ENCODE data around the gene TUNAR.

The TUNAR gene

DNA sequence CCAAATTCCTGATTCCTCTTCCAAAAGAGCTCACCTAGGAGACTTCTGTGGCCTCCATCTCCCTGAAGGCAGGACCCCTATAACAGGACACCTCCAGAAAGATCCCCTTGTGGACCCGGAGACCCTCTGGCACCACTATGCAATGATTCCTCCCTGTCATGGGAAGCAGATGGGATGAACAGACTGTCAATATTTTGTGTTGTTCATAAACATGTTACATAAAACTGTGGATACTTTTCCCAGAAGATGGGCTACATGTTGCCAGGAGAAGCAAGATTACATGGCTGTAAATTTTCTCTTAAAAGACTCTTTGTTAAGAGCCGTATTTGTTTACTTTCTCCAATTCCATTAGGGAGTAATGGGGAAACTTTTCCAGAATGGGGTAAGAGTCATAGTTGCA lies 52.1 kb downstream of the TUNAR start:
- no peaks in the 10 kb centered on the region for H3K4me1 ChIP-seq (ENCODE audit: insufficient read depth, low read length)
- H3K27me3 ChIP-seq (ENCODE audit: insufficient read depth, low read length, poor library complexity), result no peaks in the 10 kb centered on the region
- no peak overlapping the region for H3K4me3 ChIP-seq (ENCODE audit: low read depth in 1 of 2, low read length in 2 of 2)
- TF ChIP-seq EZH2 (IDR thresholded peaks at IDR 0.05; ENCODE audit: borderline replicate concordance, low read depth, low read length, severe bottlenecking), result no peak
- TF ChIP-seq, protein P1, sequence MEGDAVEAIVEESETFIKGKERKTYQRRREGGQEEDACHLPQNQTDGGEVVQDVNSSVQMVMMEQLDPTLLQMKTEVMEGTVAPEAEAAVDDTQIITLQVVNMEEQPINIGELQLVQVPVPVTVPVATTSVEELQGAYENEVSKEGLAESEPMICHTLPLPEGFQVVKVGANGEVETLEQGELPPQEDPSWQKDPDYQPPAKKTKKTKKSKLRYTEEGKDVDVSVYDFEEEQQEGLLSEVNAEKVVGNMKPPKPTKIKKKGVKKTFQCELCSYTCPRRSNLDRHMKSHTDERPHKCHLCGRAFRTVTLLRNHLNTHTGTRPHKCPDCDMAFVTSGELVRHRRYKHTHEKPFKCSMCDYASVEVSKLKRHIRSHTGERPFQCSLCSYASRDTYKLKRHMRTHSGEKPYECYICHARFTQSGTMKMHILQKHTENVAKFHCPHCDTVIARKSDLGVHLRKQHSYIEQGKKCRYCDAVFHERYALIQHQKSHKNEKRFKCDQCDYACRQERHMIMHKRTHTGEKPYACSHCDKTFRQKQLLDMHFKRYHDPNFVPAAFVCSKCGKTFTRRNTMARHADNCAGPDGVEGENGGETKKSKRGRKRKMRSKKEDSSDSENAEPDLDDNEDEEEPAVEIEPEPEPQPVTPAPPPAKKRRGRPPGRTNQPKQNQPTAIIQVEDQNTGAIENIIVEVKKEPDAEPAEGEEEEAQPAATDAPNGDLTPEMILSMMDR (IDR thresholded peaks at IDR 0.05; ENCODE audit: borderline replicate concordance, extremely low read depth, low read length, poor library complexity, severe bottlenecking), result no peak
- H3K79me2 ChIP-seq (ENCODE audit: insufficient read depth, low read length), result no peaks in the 10 kb centered on the region
- no peak overlapping the region for H3K9ac ChIP-seq (ENCODE audit: low read depth, low read length)
- H3K4me2 ChIP-seq (ENCODE audit: insufficient read depth, low read length), result no peak overlapping the region
- no peaks in the 10 kb centered on the region for H3K36me3 ChIP-seq (ENCODE audit: insufficient read depth, low read length)
- H3K9me3 ChIP-seq (ENCODE audit: insufficient read depth, low read length, severe bottlenecking), result no peaks in the 10 kb centered on the region
- H4K20me1 ChIP-seq (ENCODE audit: insufficient read depth, low read length), result no peaks in the 10 kb centered on the region
- DNase-seq (no peak), ATAC-seq (ENCODE audit: insufficient read depth, low read depth) (no peak)
- no peak overlapping the region for H3K27ac ChIP-seq (ENCODE audit: low read length)
- H2AFZ ChIP-seq (ENCODE audit: low read depth, low read length), result no peak overlapping the region

DNA sequence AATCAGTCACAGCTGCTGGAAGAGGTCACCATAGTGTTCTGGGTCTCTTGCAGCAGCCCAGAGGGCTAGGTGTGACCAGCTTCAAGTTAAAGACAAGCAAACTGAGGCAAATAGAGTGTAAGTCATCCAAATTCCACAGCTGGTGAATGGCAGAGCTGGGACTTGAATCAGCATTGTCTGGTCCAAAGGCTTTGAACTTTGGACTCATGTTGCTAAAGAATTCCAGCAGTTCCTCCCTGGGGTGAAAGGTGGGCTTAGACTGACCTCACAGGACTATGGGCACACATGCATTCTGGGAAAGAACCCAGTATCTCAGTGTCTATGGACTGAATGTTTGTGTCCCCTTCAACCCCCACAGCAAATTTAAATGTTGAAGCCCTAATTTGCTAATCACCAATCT lies 54.8 kb downstream of the TUNAR start:
- Histone ChIP-seq H3K4me2 (ENCODE audit: insufficient read depth, low read length) (no peak overlapping the region), H2AFZ (ENCODE audit: low read depth, low read length) (no peak overlapping the region), H3K36me3 (ENCODE audit: insufficient read depth, low read length) (no peaks in the 10 kb centered on the region), H3K9ac (ENCODE audit: low read depth, low read length) (no peak overlapping the region), H3K4me3 (ENCODE audit: low read depth in 1 of 2, low read length in 2 of 2) (no peak overlapping the region), H3K27me3 (ENCODE audit: insufficient read depth, low read length, poor library complexity) (no peaks in the 10 kb centered on the region), H3K27ac (ENCODE audit: low read length) (no peak overlapping the region), H4K20me1 (ENCODE audit: insufficient read depth, low read length) (no peaks in the 10 kb centered on the region), H3K4me1 (ENCODE audit: insufficient read depth, low read length) (no peaks in the 10 kb centered on the region), H3K9me3 (ENCODE audit: insufficient read depth, low read length, severe bottlenecking) (no peaks in the 10 kb centered on the region), H3K79me2 (ENCODE audit: insufficient read depth, low read length) (no peaks in the 10 kb centered on the region)
- TF ChIP-seq, protein P1 (IDR thresholded peaks at IDR 0.05; ENCODE audit: borderline replicate concordance, extremely low read depth, low read length, poor library complexity, severe bottlenecking), result no peak
- ATAC-seq (ENCODE audit: insufficient read depth, low read depth) (no peak), DNase-seq (no peak)

DNA sequence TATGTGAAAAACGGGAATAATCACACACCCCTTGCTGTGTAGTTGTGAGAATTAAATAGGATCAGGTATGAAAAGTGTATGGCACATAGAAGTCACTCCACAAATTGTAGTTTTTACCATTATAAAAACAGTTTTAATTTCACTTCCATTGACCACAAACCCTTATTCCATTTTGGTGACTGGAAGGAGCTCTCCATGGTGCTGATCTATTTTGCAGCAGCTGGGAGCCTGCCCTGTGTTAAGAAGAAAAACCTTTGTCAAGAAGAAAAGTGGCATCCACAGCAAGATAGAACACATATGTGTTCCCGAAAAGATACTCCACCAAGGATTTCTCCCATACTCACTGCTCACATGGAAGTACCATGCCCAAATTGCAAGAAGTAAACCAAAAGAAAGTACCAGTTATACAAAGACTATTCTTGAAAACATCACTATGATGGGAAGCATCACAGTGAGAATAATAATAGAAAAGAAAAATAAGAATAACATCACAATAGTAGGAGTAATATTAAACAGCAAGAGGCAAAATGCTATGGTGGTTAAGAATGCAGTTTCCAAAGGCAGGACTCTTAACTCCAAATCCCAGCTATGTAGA lies 58.7 kb downstream of the TUNAR start:
- Histone ChIP-seq H3K27me3 (ENCODE audit: insufficient read depth, low read length, poor library complexity) (no peaks in the 10 kb centered on the region), H3K27ac (ENCODE audit: low read length) (no peak overlapping the region), H3K4me3 (ENCODE audit: low read depth in 1 of 2, low read length in 2 of 2) (no peak overlapping the region), H3K9ac (ENCODE audit: low read depth, low read length) (no peak overlapping the region), H3K4me1 (ENCODE audit: insufficient read depth, low read length) (no peaks in the 10 kb centered on the region), H2AFZ (ENCODE audit: low read depth, low read length) (no peak overlapping the region), H3K36me3 (ENCODE audit: insufficient read depth, low read length) (no peaks in the 10 kb centered on the region), H3K79me2 (ENCODE audit: insufficient read depth, low read length) (no peaks in the 10 kb centered on the region), H3K9me3 (ENCODE audit: insufficient read depth, low read length, severe bottlenecking) (no peaks in the 10 kb centered on the region), H3K4me2 (ENCODE audit: insufficient read depth, low read length) (no peak overlapping the region), H4K20me1 (ENCODE audit: insufficient read depth, low read length) (no peaks in the 10 kb centered on the region)
- ATAC-seq (ENCODE audit: insufficient read depth, low read depth) (0 out of 3 replicates have a peak, but pooled peaks have one; percentile 56), DNase-seq (peak; percentile 52)
- no peak for TF ChIP-seq EZH2 (IDR thresholded peaks at IDR 0.05; ENCODE audit: borderline replicate concordance, low read depth, low read length, severe bottlenecking)
- TF ChIP-seq, protein P1 (IDR thresholded peaks at IDR 0.05; ENCODE audit: borderline replicate concordance, extremely low read depth, low read length, poor library complexity, severe bottlenecking), result no peak

GRCh38 chr14:95936041-95936440 lies 59.4 kb downstream of the TUNAR start:
- Histone ChIP-seq H3K4me1 (ENCODE audit: insufficient read depth, low read length) (no peaks in the 10 kb centered on the region), H2AFZ (ENCODE audit: low read depth, low read length) (no peak overlapping the region), H3K36me3 (ENCODE audit: insufficient read depth, low read length) (no peaks in the 10 kb centered on the region), H3K27me3 (ENCODE audit: insufficient read depth, low read length, poor library complexity) (no peaks in the 10 kb centered on the region), H3K27ac (ENCODE audit: low read length) (no peak overlapping the region), H3K9ac (ENCODE audit: low read depth, low read length) (no peak overlapping the region), H3K4me3 (ENCODE audit: low read depth in 1 of 2, low read length in 2 of 2) (no peak overlapping the region), H3K4me2 (ENCODE audit: insufficient read depth, low read length) (no peak overlapping the region), H3K9me3 (ENCODE audit: insufficient read depth, low read length, severe bottlenecking) (peaks cover 2% of the 10 kb centered on the region), H4K20me1 (ENCODE audit: insufficient read depth, low read length) (no peaks in the 10 kb centered on the region), H3K79me2 (ENCODE audit: insufficient read depth, low read length) (no peaks in the 10 kb centered on the region)
- ATAC-seq (ENCODE audit: insufficient read depth, low read depth) (no peak), DNase-seq (no peak)
- TF ChIP-seq, protein P1 (IDR thresholded peaks at IDR 0.05; ENCODE audit: borderline replicate concordance, extremely low read depth, low read length, poor library complexity, severe bottlenecking), result no peak
- no peak for TF ChIP-seq EZH2 (IDR thresholded peaks at IDR 0.05; ENCODE audit: borderline replicate concordance, low read depth, low read length, severe bottlenecking)
